ENCODE results near the gene GPR132. TPM values are rescaled to one million over a fixed set of nuclear protein-coding genes. Genes with fewer than 3 reads are reported as not detected.

Gene GPR132
- total and polyA plus RNA-seq, 2 experiments from 2014 or later: 0.14 TPM; not detected in 1

DNA sequence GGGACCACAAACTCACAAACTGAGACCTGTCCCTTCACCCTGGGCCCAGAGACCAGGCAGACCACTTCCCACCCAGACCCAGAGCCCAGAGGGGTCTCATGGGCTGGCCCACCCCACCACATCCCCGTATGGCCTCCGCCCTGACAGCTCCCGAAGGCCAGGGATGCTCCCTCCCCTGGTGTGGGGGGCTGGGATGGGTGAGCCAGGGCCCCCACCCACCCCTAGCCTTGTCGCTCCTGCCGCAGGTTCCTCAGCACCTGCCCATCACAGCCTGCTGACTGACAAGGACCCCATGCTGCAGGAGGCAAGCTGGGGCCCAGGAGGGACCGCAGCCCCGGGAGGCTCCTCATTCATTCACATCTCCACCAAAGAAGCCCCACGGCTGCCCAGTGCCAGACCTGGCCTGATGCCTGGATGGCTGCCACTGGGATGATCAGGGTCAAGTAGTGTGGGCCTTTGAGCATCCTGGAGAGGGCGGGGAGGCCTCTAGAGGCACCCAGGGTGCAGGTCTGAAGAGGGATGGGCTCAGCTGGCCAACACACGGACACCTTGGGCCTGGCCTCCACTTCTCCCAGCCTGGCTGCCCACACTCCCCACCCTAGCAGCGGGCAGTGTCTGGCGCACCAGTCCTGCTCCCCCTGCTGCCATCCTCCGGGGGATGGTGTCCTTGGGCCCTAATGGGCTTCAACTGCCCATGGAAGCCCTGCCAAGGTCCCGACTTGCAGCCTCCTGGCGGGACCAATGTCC lies 24.7 kb upstream of the GPR132 start (continued):
- TF ChIP-seq, protein P1, sequence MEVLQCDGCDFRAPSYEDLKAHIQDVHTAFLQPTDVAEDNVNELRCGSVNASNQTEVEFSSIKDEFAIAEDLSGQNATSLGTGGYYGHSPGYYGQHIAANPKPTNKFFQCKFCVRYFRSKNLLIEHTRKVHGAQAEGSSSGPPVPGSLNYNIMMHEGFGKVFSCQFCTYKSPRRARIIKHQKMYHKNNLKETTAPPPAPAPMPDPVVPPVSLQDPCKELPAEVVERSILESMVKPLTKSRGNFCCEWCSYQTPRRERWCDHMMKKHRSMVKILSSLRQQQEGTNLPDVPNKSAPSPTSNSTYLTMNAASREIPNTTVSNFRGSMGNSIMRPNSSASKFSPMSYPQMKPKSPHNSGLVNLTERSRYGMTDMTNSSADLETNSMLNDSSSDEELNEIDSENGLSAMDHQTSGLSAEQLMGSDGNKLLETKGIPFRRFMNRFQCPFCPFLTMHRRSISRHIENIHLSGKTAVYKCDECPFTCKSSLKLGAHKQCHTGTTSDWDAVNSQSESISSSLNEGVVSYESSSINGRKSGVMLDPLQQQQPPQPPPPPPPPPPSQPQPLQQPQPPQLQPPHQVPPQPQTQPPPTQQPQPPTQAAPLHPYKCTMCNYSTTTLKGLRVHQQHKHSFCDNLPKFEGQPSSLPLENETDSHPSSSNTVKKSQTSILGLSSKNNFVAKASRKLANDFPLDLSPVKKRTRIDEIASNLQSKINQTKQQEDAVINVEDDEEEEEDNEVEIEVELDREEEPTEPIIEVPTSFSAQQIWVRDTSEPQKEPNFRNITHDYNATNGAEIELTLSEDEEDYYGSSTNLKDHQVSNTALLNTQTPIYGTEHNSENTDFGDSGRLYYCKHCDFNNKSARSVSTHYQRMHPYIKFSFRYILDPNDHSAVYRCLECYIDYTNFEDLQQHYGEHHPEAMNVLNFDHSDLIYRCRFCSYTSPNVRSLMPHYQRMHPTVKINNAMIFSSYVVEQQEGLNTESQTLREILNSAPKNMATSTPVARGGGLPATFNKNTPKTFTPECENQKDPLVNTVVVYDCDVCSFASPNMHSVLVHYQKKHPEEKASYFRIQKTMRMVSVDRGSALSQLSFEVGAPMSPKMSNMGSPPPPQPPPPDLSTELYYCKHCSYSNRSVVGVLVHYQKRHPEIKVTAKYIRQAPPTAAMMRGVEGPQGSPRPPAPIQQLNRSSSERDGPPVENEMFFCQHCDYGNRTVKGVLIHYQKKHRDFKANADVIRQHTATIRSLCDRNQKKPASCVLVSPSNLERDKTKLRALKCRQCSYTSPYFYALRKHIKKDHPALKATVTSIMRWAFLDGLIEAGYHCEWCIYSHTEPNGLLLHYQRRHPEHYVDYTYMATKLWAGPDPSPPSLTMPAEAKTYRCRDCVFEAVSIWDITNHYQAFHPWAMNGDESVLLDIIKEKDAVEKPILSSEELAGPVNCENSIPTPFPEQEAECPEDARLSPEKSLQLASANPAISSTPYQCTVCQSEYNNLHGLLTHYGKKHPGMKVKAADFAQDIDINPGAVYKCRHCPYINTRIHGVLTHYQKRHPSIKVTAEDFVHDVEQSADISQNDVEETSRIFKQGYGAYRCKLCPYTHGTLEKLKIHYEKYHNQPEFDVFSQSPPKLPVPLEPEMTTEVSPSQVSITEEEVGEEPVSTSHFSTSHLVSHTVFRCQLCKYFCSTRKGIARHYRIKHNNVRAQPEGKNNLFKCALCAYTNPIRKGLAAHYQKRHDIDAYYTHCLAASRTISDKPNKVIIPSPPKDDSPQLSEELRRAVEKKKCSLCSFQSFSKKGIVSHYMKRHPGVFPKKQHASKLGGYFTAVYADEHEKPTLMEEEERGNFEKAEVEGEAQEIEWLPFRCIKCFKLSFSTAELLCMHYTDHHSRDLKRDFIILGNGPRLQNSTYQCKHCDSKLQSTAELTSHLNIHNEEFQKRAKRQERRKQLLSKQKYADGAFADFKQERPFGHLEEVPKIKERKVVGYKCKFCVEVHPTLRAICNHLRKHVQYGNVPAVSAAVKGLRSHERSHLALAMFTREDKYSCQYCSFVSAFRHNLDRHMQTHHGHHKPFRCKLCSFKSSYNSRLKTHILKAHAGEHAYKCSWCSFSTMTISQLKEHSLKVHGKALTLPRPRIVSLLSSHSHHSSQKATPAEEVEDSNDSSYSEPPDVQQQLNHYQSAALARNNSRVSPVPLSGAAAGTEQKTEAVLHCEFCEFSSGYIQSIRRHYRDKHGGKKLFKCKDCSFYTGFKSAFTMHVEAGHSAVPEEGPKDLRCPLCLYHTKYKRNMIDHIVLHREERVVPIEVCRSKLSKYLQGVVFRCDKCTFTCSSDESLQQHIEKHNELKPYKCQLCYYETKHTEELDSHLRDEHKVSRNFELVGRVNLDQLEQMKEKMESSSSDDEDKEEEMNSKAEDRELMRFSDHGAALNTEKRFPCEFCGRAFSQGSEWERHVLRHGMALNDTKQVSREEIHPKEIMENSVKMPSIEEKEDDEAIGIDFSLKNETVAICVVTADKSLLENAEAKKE (CRISPR knock-in tag; IDR thresholded peaks at IDR 0.05): no peak
- TF ChIP-seq ZNF331 (CRISPR knock-in tag; IDR thresholded peaks at IDR 0.05; ENCODE audit: low read depth) (no peak), CREB1 (CRISPR knock-in tag; IDR thresholded peaks at IDR 0.05; ENCODE audit: low read depth) (no peak), NANOG (IDR thresholded peaks at IDR 0.05; ENCODE audit: borderline replicate concordance) (no peak), STAT1 (IDR thresholded peaks at IDR 0.05; ENCODE audit: unreplicated experiment) (no peak), POLR2AphosphoS5 (IDR thresholded peaks at IDR 0.05; ENCODE audit: low read depth) (no peak)
- TF ChIP-seq, protein P2, sequence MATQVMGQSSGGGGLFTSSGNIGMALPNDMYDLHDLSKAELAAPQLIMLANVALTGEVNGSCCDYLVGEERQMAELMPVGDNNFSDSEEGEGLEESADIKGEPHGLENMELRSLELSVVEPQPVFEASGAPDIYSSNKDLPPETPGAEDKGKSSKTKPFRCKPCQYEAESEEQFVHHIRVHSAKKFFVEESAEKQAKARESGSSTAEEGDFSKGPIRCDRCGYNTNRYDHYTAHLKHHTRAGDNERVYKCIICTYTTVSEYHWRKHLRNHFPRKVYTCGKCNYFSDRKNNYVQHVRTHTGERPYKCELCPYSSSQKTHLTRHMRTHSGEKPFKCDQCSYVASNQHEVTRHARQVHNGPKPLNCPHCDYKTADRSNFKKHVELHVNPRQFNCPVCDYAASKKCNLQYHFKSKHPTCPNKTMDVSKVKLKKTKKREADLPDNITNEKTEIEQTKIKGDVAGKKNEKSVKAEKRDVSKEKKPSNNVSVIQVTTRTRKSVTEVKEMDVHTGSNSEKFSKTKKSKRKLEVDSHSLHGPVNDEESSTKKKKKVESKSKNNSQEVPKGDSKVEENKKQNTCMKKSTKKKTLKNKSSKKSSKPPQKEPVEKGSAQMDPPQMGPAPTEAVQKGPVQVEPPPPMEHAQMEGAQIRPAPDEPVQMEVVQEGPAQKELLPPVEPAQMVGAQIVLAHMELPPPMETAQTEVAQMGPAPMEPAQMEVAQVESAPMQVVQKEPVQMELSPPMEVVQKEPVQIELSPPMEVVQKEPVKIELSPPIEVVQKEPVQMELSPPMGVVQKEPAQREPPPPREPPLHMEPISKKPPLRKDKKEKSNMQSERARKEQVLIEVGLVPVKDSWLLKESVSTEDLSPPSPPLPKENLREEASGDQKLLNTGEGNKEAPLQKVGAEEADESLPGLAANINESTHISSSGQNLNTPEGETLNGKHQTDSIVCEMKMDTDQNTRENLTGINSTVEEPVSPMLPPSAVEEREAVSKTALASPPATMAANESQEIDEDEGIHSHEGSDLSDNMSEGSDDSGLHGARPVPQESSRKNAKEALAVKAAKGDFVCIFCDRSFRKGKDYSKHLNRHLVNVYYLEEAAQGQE (IDR thresholded peaks at IDR 0.05; ENCODE audit: unreplicated experiment): no peak
- TF ChIP-seq, protein P3, sequence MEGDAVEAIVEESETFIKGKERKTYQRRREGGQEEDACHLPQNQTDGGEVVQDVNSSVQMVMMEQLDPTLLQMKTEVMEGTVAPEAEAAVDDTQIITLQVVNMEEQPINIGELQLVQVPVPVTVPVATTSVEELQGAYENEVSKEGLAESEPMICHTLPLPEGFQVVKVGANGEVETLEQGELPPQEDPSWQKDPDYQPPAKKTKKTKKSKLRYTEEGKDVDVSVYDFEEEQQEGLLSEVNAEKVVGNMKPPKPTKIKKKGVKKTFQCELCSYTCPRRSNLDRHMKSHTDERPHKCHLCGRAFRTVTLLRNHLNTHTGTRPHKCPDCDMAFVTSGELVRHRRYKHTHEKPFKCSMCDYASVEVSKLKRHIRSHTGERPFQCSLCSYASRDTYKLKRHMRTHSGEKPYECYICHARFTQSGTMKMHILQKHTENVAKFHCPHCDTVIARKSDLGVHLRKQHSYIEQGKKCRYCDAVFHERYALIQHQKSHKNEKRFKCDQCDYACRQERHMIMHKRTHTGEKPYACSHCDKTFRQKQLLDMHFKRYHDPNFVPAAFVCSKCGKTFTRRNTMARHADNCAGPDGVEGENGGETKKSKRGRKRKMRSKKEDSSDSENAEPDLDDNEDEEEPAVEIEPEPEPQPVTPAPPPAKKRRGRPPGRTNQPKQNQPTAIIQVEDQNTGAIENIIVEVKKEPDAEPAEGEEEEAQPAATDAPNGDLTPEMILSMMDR (conservative IDR thresholded peaks at IDR 0.05; ENCODE audit: low read depth in 2 of 2): no peak
